ENCODE data around the gene TOP3B. TPM values are rescaled to one million over a fixed set of nuclear protein-coding genes. Genes with fewer than 3 reads are reported as not detected.

Gene TOP3B
- total and polyA plus RNA-seq, 4 donors: 6.0 to 26.9 (median 8.8) TPM

DNA sequence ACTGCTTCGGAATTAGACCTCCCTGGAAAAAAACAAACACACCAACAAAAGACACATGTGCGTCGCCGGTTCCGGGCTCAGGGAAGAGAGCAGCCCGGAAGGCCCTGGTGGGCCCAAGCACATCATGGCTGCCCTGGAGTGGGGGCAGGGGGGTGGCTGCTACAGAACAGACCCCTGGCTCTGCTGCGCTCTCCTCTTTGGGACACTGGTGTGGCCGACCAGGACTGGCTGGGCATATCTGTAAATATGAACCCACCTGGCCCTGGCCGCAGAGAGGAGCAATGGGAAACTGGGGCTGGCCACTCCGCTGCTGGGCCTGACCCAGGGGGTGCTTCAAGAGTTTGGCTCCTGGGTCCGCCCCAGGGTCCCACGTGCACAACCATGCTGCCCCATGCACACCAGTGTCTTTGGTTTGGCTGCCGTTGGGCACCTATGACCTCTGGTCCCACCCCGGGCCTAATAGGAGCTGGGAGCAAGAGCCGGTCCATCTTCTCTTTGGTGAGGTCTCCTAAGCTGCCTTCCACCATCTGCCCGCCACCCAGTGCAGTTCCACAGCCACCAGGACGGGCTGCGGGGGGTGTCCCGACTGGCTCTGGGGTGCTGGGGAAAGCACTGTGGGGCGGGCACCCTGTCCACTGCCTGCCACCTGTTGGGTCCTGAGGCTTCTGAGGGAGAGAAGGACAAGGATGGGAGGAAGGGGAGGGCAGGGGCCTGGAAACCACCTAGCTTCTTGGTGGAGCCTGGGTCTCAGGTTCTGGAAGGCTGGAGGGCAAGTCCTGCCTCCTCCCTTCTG lies 60.0 kb downstream of the TOP3B start:
- no peak for DNase-seq (ENCODE audit: low spot score)
- TF ChIP-seq, protein P1, sequence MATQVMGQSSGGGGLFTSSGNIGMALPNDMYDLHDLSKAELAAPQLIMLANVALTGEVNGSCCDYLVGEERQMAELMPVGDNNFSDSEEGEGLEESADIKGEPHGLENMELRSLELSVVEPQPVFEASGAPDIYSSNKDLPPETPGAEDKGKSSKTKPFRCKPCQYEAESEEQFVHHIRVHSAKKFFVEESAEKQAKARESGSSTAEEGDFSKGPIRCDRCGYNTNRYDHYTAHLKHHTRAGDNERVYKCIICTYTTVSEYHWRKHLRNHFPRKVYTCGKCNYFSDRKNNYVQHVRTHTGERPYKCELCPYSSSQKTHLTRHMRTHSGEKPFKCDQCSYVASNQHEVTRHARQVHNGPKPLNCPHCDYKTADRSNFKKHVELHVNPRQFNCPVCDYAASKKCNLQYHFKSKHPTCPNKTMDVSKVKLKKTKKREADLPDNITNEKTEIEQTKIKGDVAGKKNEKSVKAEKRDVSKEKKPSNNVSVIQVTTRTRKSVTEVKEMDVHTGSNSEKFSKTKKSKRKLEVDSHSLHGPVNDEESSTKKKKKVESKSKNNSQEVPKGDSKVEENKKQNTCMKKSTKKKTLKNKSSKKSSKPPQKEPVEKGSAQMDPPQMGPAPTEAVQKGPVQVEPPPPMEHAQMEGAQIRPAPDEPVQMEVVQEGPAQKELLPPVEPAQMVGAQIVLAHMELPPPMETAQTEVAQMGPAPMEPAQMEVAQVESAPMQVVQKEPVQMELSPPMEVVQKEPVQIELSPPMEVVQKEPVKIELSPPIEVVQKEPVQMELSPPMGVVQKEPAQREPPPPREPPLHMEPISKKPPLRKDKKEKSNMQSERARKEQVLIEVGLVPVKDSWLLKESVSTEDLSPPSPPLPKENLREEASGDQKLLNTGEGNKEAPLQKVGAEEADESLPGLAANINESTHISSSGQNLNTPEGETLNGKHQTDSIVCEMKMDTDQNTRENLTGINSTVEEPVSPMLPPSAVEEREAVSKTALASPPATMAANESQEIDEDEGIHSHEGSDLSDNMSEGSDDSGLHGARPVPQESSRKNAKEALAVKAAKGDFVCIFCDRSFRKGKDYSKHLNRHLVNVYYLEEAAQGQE (IDR thresholded peaks at IDR 0.05): no peak
- TF ChIP-seq GABPA (IDR thresholded peaks at IDR 0.05 in 1 of 2, conservative IDR thresholded peaks at IDR 0.05 in 1 of 2) (no peak), HNF4A (conservative IDR thresholded peaks at IDR 0.05) (no peak), TAF1 (conservative IDR thresholded peaks at IDR 0.05) (no peak)
- TF ChIP-seq, protein P2, sequence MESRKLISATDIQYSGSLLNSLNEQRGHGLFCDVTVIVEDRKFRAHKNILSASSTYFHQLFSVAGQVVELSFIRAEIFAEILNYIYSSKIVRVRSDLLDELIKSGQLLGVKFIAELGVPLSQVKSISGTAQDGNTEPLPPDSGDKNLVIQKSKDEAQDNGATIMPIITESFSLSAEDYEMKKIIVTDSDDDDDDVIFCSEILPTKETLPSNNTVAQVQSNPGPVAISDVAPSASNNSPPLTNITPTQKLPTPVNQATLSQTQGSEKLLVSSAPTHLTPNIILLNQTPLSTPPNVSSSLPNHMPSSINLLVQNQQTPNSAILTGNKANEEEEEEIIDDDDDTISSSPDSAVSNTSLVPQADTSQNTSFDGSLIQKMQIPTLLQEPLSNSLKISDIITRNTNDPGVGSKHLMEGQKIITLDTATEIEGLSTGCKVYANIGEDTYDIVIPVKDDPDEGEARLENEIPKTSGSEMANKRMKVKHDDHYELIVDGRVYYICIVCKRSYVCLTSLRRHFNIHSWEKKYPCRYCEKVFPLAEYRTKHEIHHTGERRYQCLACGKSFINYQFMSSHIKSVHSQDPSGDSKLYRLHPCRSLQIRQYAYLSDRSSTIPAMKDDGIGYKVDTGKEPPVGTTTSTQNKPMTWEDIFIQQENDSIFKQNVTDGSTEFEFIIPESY (IDR thresholded peaks at IDR 0.05): no peak
- TF ChIP-seq, protein P3, sequence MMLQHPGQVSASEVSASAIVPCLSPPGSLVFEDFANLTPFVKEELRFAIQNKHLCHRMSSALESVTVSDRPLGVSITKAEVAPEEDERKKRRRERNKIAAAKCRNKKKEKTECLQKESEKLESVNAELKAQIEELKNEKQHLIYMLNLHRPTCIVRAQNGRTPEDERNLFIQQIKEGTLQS (IDR thresholded peaks at IDR 0.05): no peak
- Histone ChIP-seq H3K36me3 (ENCODE audit: control insufficient read depth in 4 of 4, insufficient read depth in 3 of 4, low read depth in 1 of 4, low read length in 3 of 4) (peaks cover 2% of the 10 kb centered on the region in 4 donors), H3K27ac (ENCODE audit: low read depth in 1 of 2, low read length in 2 of 2) (no peak overlapping the region), H3K4me3 (ENCODE audit: low read depth in 1 of 3, low read length in 3 of 3) (no peak overlapping the region), H3K9ac (ENCODE audit: low read depth in 1 of 2, low read length in 2 of 2) (no peak overlapping the region), H3K4me1 (ENCODE audit: control insufficient read depth in 4 of 4, insufficient read depth in 4 of 4, low read length in 3 of 4) (no peaks in the 10 kb centered on the region), H3K9me3 (ENCODE audit: control insufficient read depth in 4 of 4, low read length in 3 of 4) (no peaks in the 10 kb centered on the region), H3K27me3 (ENCODE audit: control insufficient read depth in 4 of 4, insufficient read depth in 4 of 4, low read length in 3 of 4) (no peaks in the 10 kb centered on the region)
- 94% methylated on average over 20 of the region's 20 CpGs for WGBS

DNA sequence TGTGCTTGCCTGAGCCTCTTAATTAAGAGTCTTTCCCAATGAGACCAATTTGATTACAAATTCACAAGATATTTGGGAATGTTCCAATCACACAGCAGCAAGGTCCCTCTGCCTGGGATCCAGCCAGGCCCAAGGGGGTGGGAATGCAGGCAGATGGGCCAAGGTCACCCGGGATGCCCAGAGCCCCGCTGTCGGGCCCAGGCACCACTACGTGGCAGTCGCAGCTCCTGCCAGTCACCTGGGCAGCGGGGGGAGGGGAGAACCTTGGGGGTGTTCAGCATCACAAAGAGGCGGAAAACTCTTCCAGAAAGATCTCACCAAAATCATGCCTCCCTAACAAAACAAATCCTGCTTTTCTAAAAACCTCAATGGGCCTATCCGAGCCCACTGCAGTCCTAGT lies 60.9 kb downstream of the TOP3B start:
- Histone ChIP-seq H3K36me3 (ENCODE audit: control insufficient read depth in 4 of 4, insufficient read depth in 3 of 4, low read depth in 1 of 4, low read length in 3 of 4) (peaks cover 2% of the 10 kb centered on the region in 4 donors), H3K4me3 (ENCODE audit: low read depth in 1 of 3, low read length in 3 of 3) (no peak overlapping the region), H3K27me3 (ENCODE audit: control insufficient read depth in 4 of 4, insufficient read depth in 4 of 4, low read length in 3 of 4) (no peaks in the 10 kb centered on the region), H3K9me3 (ENCODE audit: control insufficient read depth in 4 of 4, low read length in 3 of 4) (no peaks in the 10 kb centered on the region), H3K4me1 (ENCODE audit: control insufficient read depth in 4 of 4, insufficient read depth in 4 of 4, low read length in 3 of 4) (no peaks in the 10 kb centered on the region), H3K27ac (ENCODE audit: low read depth in 1 of 2, low read length in 2 of 2) (no peak overlapping the region), H3K9ac (ENCODE audit: low read depth in 1 of 2, low read length in 2 of 2) (no peak overlapping the region)
- 83% methylated on average over 8 of the region's 8 CpGs for WGBS
- no peak for DNase-seq (ENCODE audit: low spot score)
- TF ChIP-seq, protein P1 (IDR thresholded peaks at IDR 0.05): no peak
- TF ChIP-seq, protein P3 (IDR thresholded peaks at IDR 0.05): no peak
- TF ChIP-seq HNF4G (IDR thresholded peaks at IDR 0.05): no peak
- TF ChIP-seq FOXA1 (IDR thresholded peaks at IDR 0.05): no peak
- no peak for TF ChIP-seq TAF1 (conservative IDR thresholded peaks at IDR 0.05)
- no peak for TF ChIP-seq HNF4A (conservative IDR thresholded peaks at IDR 0.05)
- TF ChIP-seq YY1 (IDR thresholded peaks at IDR 0.05): no peak
- TF ChIP-seq NR2F2 (IDR thresholded peaks at IDR 0.05): no peak
- TF ChIP-seq, protein P4, sequence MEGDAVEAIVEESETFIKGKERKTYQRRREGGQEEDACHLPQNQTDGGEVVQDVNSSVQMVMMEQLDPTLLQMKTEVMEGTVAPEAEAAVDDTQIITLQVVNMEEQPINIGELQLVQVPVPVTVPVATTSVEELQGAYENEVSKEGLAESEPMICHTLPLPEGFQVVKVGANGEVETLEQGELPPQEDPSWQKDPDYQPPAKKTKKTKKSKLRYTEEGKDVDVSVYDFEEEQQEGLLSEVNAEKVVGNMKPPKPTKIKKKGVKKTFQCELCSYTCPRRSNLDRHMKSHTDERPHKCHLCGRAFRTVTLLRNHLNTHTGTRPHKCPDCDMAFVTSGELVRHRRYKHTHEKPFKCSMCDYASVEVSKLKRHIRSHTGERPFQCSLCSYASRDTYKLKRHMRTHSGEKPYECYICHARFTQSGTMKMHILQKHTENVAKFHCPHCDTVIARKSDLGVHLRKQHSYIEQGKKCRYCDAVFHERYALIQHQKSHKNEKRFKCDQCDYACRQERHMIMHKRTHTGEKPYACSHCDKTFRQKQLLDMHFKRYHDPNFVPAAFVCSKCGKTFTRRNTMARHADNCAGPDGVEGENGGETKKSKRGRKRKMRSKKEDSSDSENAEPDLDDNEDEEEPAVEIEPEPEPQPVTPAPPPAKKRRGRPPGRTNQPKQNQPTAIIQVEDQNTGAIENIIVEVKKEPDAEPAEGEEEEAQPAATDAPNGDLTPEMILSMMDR (IDR thresholded peaks at IDR 0.05; ENCODE audit: low read depth, low read length, missing input control): no peak
- no peak for TF ChIP-seq EGR1 (IDR thresholded peaks at IDR 0.05; ENCODE audit: low read depth in 2 of 2)
- no peak for TF ChIP-seq JUND (IDR thresholded peaks at IDR 0.05)

Measured in liver (tissue), 9 donors.